Prostate gland (tissue), 2 donors: Measurements from ENCODE around the gene VGF. TPM values are rescaled to one million over a fixed set of nuclear protein-coding genes. Genes with fewer than 3 reads are reported as not detected.
A peak's percentile ranks its signal among the peaks of the same experiment; 100 is the strongest.

Experiments used
- DNase-seq: peaks from one replicate; pipeline ENCODE4 v3.0.0-alpha.2; 2019; ENCODE audit warnings: low spot score
- H3K27ac ChIP-seq, 2 donors: fragments of 200-600 bp; sonication (generic); 2 replicates each; pipeline ENCODE4 v1.5.1; 2017 to 2019
- H3K27me3 ChIP-seq: fragments of 200-600 bp; sonication (generic); replicated peaks from 2 replicates; pipeline ENCODE4 v1.5.1; 2019; ENCODE audit not compliant: insufficient read depth
- H3K36me3 ChIP-seq, 2 donors: fragments of 200-600 bp; sonication (generic); 1 replicate in 1 of 2; 2 replicates in 1 of 2; pipeline versions ENCODE4 v1.5.1 to v1.8.1; 2017 to 2019
- H3K4me1 ChIP-seq: fragments of 200-600 bp; sonication (generic); replicated peaks from 2 replicates; pipeline ENCODE4 v1.5.1; 2019
- H3K4me3 ChIP-seq, 2 donors: fragments of 200-600 bp; sonication (generic); 2 replicates each; pipeline ENCODE4 v1.5.1; 2017 to 2019
- H3K9me3 ChIP-seq: fragments of 200-600 bp; sonication (generic); 2 replicates; pipeline ENCODE4 v1.5.1; 2017
- CTCF ChIP-seq, 4 experiments: fragments of 200-600 bp in 2 of 4; fragments of 450-650 bp in 2 of 4; sonication (generic) in 2 of 4; IDR thresholded peaks; 1 replicate in 3 of 4; 2 replicates in 1 of 4; pipeline ENCODE4 v1.5.1; 2016 to 2019; ENCODE audit warnings: antibody characterized with exemption in 4 of 4, mild to moderate bottlenecking in 2 of 4, moderate library complexity in 2 of 4
- POLR2A ChIP-seq: fragments of 450-650 bp; IDR thresholded peaks from one replicate; pipeline ENCODE4 v1.6.1; 2016; ENCODE audit warnings: antibody characterized with exemption, mild to moderate bottlenecking
- POLR2AphosphoS5 ChIP-seq: sonication (generic); formaldehyde crosslinking; IDR thresholded peaks from one replicate; pipeline ENCODE4 v1.6.1; 2017; ENCODE audit warnings: antibody characterized with exemption
- WGBS: methylation state at CpG from one replicate; pipeline ENCODE4 v1.1.5; 2018; 5-methylcytosine and 5-hydroxymethylcytosine counted together
- intact Hi-C: fragments of 100-400 bp; cut with DNase I; formaldehyde crosslinking; loops from one replicate; pipeline ENCODE4 v1.14.2; 2022
- total RNA-seq, 2 donors: library from RNA; depleted of rRNA; stranded (reverse); fragments of >200 nt; gene quantifications; one replicate each; pipeline ENCODE4 v1.1.0, GENCODE V29; 2016

Gene VGF
- total RNA-seq, 2 donors from 2014 or later, result 0.14 to 0.68 TPM

GRCh38 chr7:101172005-101172853 lies 6.9 kb upstream of the VGF start:
- H3K4me1 ChIP-seq, result peaks cover 5% of the 10 kb centered on the region
- no peak for DNase-seq
- 2% methylated on average over 41 of the region's 79 CpGs for WGBS
- H3K9me3 ChIP-seq, result no peaks in the 10 kb centered on the region
- intact Hi-C loops, result no loop called here
- TF ChIP-seq CTCF (IDR thresholded peaks at IDR 0.05), result no peak
- no peak for TF ChIP-seq POLR2A
- no peak for TF ChIP-seq POLR2AphosphoS5
- no peaks in the 10 kb centered on the region for H3K36me3 ChIP-seq
- no peak overlapping the region for H3K4me3 ChIP-seq
- H3K27ac ChIP-seq, result no peak overlapping the region
- H3K27me3 ChIP-seq, result peaks cover 54% of the 10 kb centered on the region

- WGBS, result 3% methylated on average over 12 of the region's 13 CpGs
- Histone ChIP-seq H3K36me3 (no peaks in the 10 kb centered on the region), H3K9me3 (no peaks in the 10 kb centered on the region), H3K27ac (no peak overlapping the region), H3K4me3 (no peak overlapping the region), H3K4me1 (peaks cover 5% of the 10 kb centered on the region), H3K27me3 (peaks cover 62% of the 10 kb centered on the region)
- TF ChIP-seq CTCF (IDR thresholded peaks at IDR 0.05) (no peak), POLR2A (no peak), POLR2AphosphoS5 (no peak)
- DNase-seq, result no peak
- intact Hi-C loops, result no loop called here
These were observed 6.1 kb upstream of the VGF start for GRCh38 chr7:101171442-101171837.

- no peak for TF ChIP-seq CTCF (IDR thresholded peaks at IDR 0.05)
- TF ChIP-seq POLR2A, result no peak
- no peak for TF ChIP-seq POLR2AphosphoS5
- Histone ChIP-seq H3K9me3 (no peaks in the 10 kb centered on the region), H3K27me3 (peaks cover 66% of the 10 kb centered on the region), H3K27ac (no peak overlapping the region), H3K36me3 (no peaks in the 10 kb centered on the region), H3K4me3 (no peak overlapping the region), H3K4me1 (peaks cover 5% of the 10 kb centered on the region)
- intact Hi-C loops, result no loop called here
- no peak for DNase-seq
- WGBS, result 2% methylated on average over 17 of the region's 17 CpGs
These were observed 5.5 kb upstream of the VGF start for GRCh38 chr7:101170617-101171441.

DNA sequence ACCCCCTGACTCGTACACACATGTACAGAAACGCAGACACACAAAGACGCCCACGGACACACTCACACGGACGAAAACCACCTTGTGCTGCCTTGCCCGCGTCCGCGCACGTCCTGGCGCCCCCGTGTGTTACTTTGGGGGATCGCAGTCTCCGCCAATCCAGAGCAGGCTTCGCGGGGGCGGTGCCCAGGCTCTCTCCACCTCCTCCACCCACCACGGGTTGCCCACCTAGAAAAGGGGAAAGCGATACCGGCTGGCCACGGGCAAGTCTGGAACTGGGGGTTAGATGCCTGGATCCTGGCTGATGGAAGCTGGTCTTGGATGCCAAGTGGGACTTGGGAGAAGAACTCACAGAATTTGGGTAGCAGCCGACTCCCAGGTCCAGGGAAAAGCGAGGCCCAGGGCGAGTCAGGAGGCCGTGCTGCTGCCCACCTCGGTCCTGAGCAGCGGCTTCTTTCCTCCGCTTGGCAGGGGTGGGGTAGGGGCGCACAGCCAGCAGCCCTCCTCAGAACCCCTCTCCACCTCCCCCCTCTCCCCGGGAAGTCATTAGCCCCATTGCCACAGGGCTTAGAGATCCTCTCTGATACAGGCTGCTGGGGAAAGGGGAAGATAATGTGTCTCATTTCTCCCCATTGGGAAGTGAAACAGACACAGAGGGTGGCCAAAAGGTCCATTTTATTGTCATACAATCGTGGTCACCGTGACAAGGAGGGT lies 4.6 kb upstream of the VGF start:
- Histone ChIP-seq H3K4me1 (peaks cover 5% of the 10 kb centered on the region), H3K27ac (no peak overlapping the region), H3K4me3 (no peak overlapping the region), H3K27me3 (peaks cover 63% of the 10 kb centered on the region), H3K9me3 (no peaks in the 10 kb centered on the region), H3K36me3 (no peaks in the 10 kb centered on the region)
- TF ChIP-seq CTCF (IDR thresholded peaks at IDR 0.05) (peak; percentile 51 to 78 (median 64)), POLR2A (no peak), POLR2AphosphoS5 (peak; percentile 19)
- 1% methylated on average over 30 of the region's 33 CpGs for WGBS
- intact Hi-C loops, result no loop called here
- DNase-seq, result peak; percentile 47
